T-cell (primary cell): ENCODE data around the gene TXNRD1. TPM values are rescaled to one million over a fixed set of nuclear protein-coding genes. Genes with fewer than 3 reads are reported as not detected.
A peak's percentile ranks its signal among the peaks of the same experiment; 100 is the strongest.

Experiments
- ATAC-seq, 4 experiments: fragments of 200-7000 bp in 3 of 4; fragments of 150-1000 bp in 1 of 4; cut with Tn5 transposase; replicated peaks in 1 of 4; 1 replicate in 3 of 4; 2 replicates in 1 of 4; pipeline ENCODE4 v1.10.0; 2021; ENCODE audit warnings: moderate library complexity in 3 of 4, mild to moderate bottlenecking in 2 of 4, moderate number of reproducible peaks in 1 of 4
- CTCF ChIA-PET, 2 donors: fragments of 300-600 bp; sonication (Branson Sonifier 250); formaldehyde crosslinking; loops; one replicate each; lab custom pipeline; 2022; ENCODE audit warnings: antibody characterized with exemption in 2 of 2; lab: Charles Lee
- POLR2A ChIA-PET, 2 donors: fragments of 300-600 bp; sonication (Branson Sonifier 250); formaldehyde crosslinking; loops; one replicate each; lab custom pipeline; 2022; ENCODE audit warnings: antibody characterized with exemption in 2 of 2; lab: Charles Lee
- DNase-seq, 35 experiments: peaks; one replicate each; pipeline versions ENCODE4 v3.0.0 to v3.0.0-alpha.2; 2013 to 2023
- H3K27ac ChIP-seq: one replicate; pipeline ENCODE4 v1.5.1; 2013; ENCODE audit warnings: low read length
- H3K27me3 ChIP-seq, 2 experiments: replicated peaks in 1 of 2; 1 replicate in 1 of 2; 2 replicates in 1 of 2; pipeline versions ENCODE4 v1.6.1 to v1.7.0; 2013; ENCODE audit warnings: low read length in 1 of 2, mixed read lengths in 1 of 2; ENCODE audit not compliant: control insufficient read depth in 2 of 2, insufficient read depth in 2 of 2; ENCODE audit errors: extremely low read depth in 1 of 2
- H3K36me3 ChIP-seq, 2 donors: 1 replicate in 1 of 2; 2 replicates in 1 of 2; pipeline versions ENCODE4 v1.6.1 to v1.7.0; 2013; ENCODE audit warnings: low read length in 1 of 2; ENCODE audit not compliant: control insufficient read depth in 2 of 2, insufficient read depth in 1 of 2; ENCODE audit errors: extremely low read depth in 1 of 2
- H3K4me1 ChIP-seq, 2 experiments: 1 replicate in 1 of 2; 2 replicates in 1 of 2; pipeline versions ENCODE4 v1.6.1 to v1.7.0; 2013; ENCODE audit warnings: low read length in 2 of 2, mixed read lengths in 1 of 2; ENCODE audit not compliant: insufficient read depth in 2 of 2, control insufficient read depth in 1 of 2; ENCODE audit errors: extremely low read depth in 1 of 2
- H3K4me3 ChIP-seq, 2 donors: 1 replicate in 1 of 2; 2 replicates in 1 of 2; pipeline versions ENCODE4 v1.5.1 to v1.7.0; 2013; ENCODE audit warnings: mild to moderate bottlenecking in 2 of 2, low read length in 1 of 2, moderate library complexity in 1 of 2; ENCODE audit not compliant: control insufficient read depth in 1 of 2; ENCODE audit errors: extremely low read depth in 1 of 2
- H3K9me3 ChIP-seq: 2 replicates; pipeline ENCODE4 v1.7.0; 2013
- H3K27ac Mint-ChIP-seq, 2 donors: one replicate each; pipeline ENCODE4 v1.8.0; 2020 to 2021; ENCODE audit warnings: mild to moderate bottlenecking in 2 of 2, mixed read lengths in 2 of 2
- H3K27me3 Mint-ChIP-seq, 2 donors: one replicate each; pipeline ENCODE4 v1.8.0; 2021 to 2022; ENCODE audit warnings: mixed read lengths in 2 of 2
- H3K36me3 Mint-ChIP-seq: one replicate; pipeline ENCODE4 v1.8.0; 2021; ENCODE audit warnings: mixed read lengths
- H3K4me1 Mint-ChIP-seq, 3 donors: one replicate each; pipeline ENCODE4 v1.8.0; 2020 to 2022; ENCODE audit warnings: mixed read lengths in 3 of 3, mild to moderate bottlenecking in 1 of 3
- H3K4me3 Mint-ChIP-seq, 3 donors: one replicate each; pipeline ENCODE4 v1.8.0; 2020 to 2022; ENCODE audit warnings: mild to moderate bottlenecking in 3 of 3, mixed read lengths in 3 of 3, moderate library complexity in 3 of 3
- H3K9me3 Mint-ChIP-seq, 3 donors: one replicate each; pipeline ENCODE4 v1.8.0; 2020 to 2022; ENCODE audit warnings: mixed read lengths in 3 of 3
- WGBS: methylation state at CpG from one replicate; pipeline ENCODE4 v1.1.5; 2013; ENCODE audit warnings: missing lambda C conversion rate; ENCODE audit not compliant: insufficient coverage; 5-methylcytosine and 5-hydroxymethylcytosine counted together
- total RNA-seq, 35 experiments: library from RNA in 6 of 35; stranded (reverse) in 6 of 35; fragments of 120-200 nt in 1 of 35; gene quantifications; one replicate each; pipeline versions ENCODE4 v1.2.1 to v1.2.4 and lab custom pipeline; 2013 to 2026

Gene TXNRD1
- total RNA-seq, 5 donors from 2014 or later (not counting 1 experiment from before 2014, with no cell fraction given), result 33.1 to 91.7 (median 68.9) TPM

GRCh38 chr12:104188534-104188933 is 27.0 kb upstream of the TXNRD1 start:
- Histone ChIP-seq H3K36me3 (no peaks in the 10 kb centered on the region), H3K4me1 (no peaks in the 10 kb centered on the region), H3K9me3 (no peaks in the 10 kb centered on the region), H3K27ac (no peak overlapping the region), H3K4me3 (no peak overlapping the region), H3K27me3 (peaks cover 0 to 4% of the 10 kb centered on the region in 2 experiments)
- H3K9me3 Mint-ChIP-seq, result peaks cover 0 to 4% (median 0%) of the 10 kb centered on the region in 3 donors
- H3K27ac Mint-ChIP-seq, result no peak overlapping the region
- POLR2A ChIA-PET, result no interaction called here
- ATAC-seq (no peak), DNase-seq (no peak)
- H3K4me3 Mint-ChIP-seq, result no peak overlapping the region
- H3K36me3 Mint-ChIP-seq, result no peaks in the 10 kb centered on the region
- 100% methylated on average over 2 of the region's 3 CpGs for WGBS
- H3K4me1 Mint-ChIP-seq, result no peaks in the 10 kb centered on the region
- CTCF ChIA-PET, result no interaction called here
- H3K27me3 Mint-ChIP-seq, result peaks cover 0 to 2% of the 10 kb centered on the region in 2 donors

GRCh38 chr12:104189915-104190555 is 25.5 kb upstream of the TXNRD1 start:
- Histone ChIP-seq H3K9me3 (no peaks in the 10 kb centered on the region), H3K4me3 (no peak overlapping the region), H3K36me3 (no peaks in the 10 kb centered on the region), H3K27ac (no peak overlapping the region), H3K4me1 (no peaks in the 10 kb centered on the region), H3K27me3 (no peaks in the 10 kb centered on the region)
- ATAC-seq (no peak), DNase-seq (no peak)
- Mint-ChIP-seq H3K27me3 (no peaks in the 10 kb centered on the region), H3K4me3 (no peak overlapping the region), H3K4me1 (no peaks in the 10 kb centered on the region), H3K9me3 (no peaks in the 10 kb centered on the region), H3K36me3 (no peaks in the 10 kb centered on the region), H3K27ac (no peak overlapping the region)
- 100% methylated on average over 2 of the region's 2 CpGs for WGBS
- ChIA-PET CTCF (no interaction called here), POLR2A (interaction anchor here in 1 of 2 donors (0.7 kb wide), 1 partner anchor 90 kb away, joined by 3 read pairs; no protein-coding TSS in a partner anchor)

- no peaks in the 10 kb centered on the region for H3K4me1 ChIP-seq
- Mint-ChIP-seq H3K9me3 (no peaks in the 10 kb centered on the region), H3K36me3 (no peaks in the 10 kb centered on the region), H3K4me3 (no peak overlapping the region), H3K27me3 (no peaks in the 10 kb centered on the region), H3K27ac (no peak overlapping the region), H3K4me1 (no peaks in the 10 kb centered on the region)
- ATAC-seq, result no peak
- DNase-seq, result no peak
- H3K27me3 ChIP-seq, result no peaks in the 10 kb centered on the region
- POLR2A ChIA-PET, result interaction anchor here in 1 of 2 donors (0.7 kb wide), 1 partner anchor 89 kb away, joined by 3 read pairs; no protein-coding TSS in a partner anchor
- no peaks in the 10 kb centered on the region for H3K36me3 ChIP-seq
- WGBS, result 100% methylated on average over 1 of the region's 3 CpGs
- H3K9me3 ChIP-seq, result no peaks in the 10 kb centered on the region
- CTCF ChIA-PET, result no interaction called here
- H3K4me3 ChIP-seq, result no peak overlapping the region
- H3K27ac ChIP-seq, result no peak overlapping the region
These were observed 24.9 kb upstream of the TXNRD1 start for GRCh38 chr12:104190641-104191176.

- H3K4me3 Mint-ChIP-seq, result no peak overlapping the region
These were observed 18.3 kb upstream of the TXNRD1 start for GRCh38 chr12:104197264-104197663.

GRCh38 chr12:104199964-104200363 is 15.6 kb upstream of the TXNRD1 start:
- Histone ChIP-seq H3K4me1 (no peaks in the 10 kb centered on the region), H3K9me3 (peaks cover 2% of the 10 kb centered on the region), H3K27ac (no peak overlapping the region), H3K4me3 (no peak overlapping the region), H3K36me3 (no peaks in the 10 kb centered on the region), H3K27me3 (peaks cover 0 to 7% of the 10 kb centered on the region in 2 experiments)
- no peak overlapping the region for H3K27ac Mint-ChIP-seq
- POLR2A ChIA-PET, result interaction anchor here in 1 of 2 donors (0.6 kb wide), 1 partner anchor 929 kb away, joined by 5 read pairs; no protein-coding TSS in a partner anchor
- peaks cover 7% of the 10 kb centered on the region for H3K36me3 Mint-ChIP-seq
- H3K9me3 Mint-ChIP-seq, result peaks cover 0 to 6% (median 5%) of the 10 kb centered on the region in 3 donors
- DNase-seq, result no peak
- CTCF ChIA-PET, result interaction anchor here (0.6 to 2.9 kb wide), 7 partner anchors 14 to 864 kb away, joined by 3 to 16 read pairs (median 3); no protein-coding TSS in a partner anchor
- H3K27me3 Mint-ChIP-seq, result peaks cover 3 to 7% of the 10 kb centered on the region in 2 donors
- no peak for ATAC-seq
- H3K4me3 Mint-ChIP-seq, result no peak overlapping the region
- no CpG with 5 or more reads among the region's 2 CpGs for WGBS
- H3K4me1 Mint-ChIP-seq, result peaks cover 0 to 2% (median 2%) of the 10 kb centered on the region in 3 donors

More at GRCh38 chr12:104197264-104197663, 18.3 kb upstream of the TXNRD1 start:
- peaks cover 0 to 6% of the 10 kb centered on the region in 2 experiments for H3K27me3 ChIP-seq
- Mint-ChIP-seq H3K36me3 (peaks cover 7% of the 10 kb centered on the region), H3K27ac (no peak overlapping the region), H3K27me3 (peaks cover 3 to 7% of the 10 kb centered on the region in 2 donors), H3K9me3 (peaks cover 0 to 6% (median 5%) of the 10 kb centered on the region in 3 donors), H3K4me1 (peaks cover 0 to 2% (median 2%) of the 10 kb centered on the region in 3 donors)
- no peaks in the 10 kb centered on the region for H3K4me1 ChIP-seq
- H3K27ac ChIP-seq, result no peak overlapping the region
- H3K36me3 ChIP-seq, result no peaks in the 10 kb centered on the region
- no peak overlapping the region for H3K4me3 ChIP-seq
- WGBS, result no CpG with 5 or more reads among the region's 2 CpGs
- POLR2A ChIA-PET, result no interaction called here
- CTCF ChIA-PET, result no interaction called here
- DNase-seq, result no peak
- H3K9me3 ChIP-seq, result peaks cover 2% of the 10 kb centered on the region
- no peak for ATAC-seq

- 50% methylated on average over 2 of the region's 3 CpGs for WGBS
- POLR2A ChIA-PET, result no interaction called here
These were observed 14.2 kb upstream of the TXNRD1 start for GRCh38 chr12:104201238-104202001.

More at GRCh38 chr12:104201238-104202001, 14.2 kb upstream of the TXNRD1 start:
- Histone ChIP-seq H3K36me3 (no peaks in the 10 kb centered on the region), H3K9me3 (peaks cover 2% of the 10 kb centered on the region), H3K4me1 (no peaks in the 10 kb centered on the region), H3K27ac (no peak overlapping the region), H3K27me3 (peaks cover 0 to 9% of the 10 kb centered on the region in 2 experiments), H3K4me3 (no peak overlapping the region)
- Mint-ChIP-seq H3K4me1 (peaks cover 0 to 2% (median 2%) of the 10 kb centered on the region in 3 donors), H3K27ac (peak overlapping the region in 1 of 2 donors; percentile 55), H3K4me3 (no peak overlapping the region), H3K9me3 (peaks cover 0 to 6% (median 5%) of the 10 kb centered on the region in 3 donors), H3K36me3 (peaks cover 7% of the 10 kb centered on the region), H3K27me3 (peaks cover 3 to 7% of the 10 kb centered on the region in 2 donors)
- CTCF ChIA-PET, result interaction anchor here (0.5 to 2.9 kb wide), 4 partner anchors 99 to 802 kb away, joined by 3 to 16 read pairs (median 4); no protein-coding TSS in a partner anchor
- ATAC-seq (peak; percentile 66 to 76 (median 71)), DNase-seq (peak in 33 of 35 experiments; percentile 7 to 83 (median 32))
